Measurements from ENCODE around the gene GAB3.
"Not testable (repeated sequence)": the region's sequence is repeated elsewhere in the genome, so short reads cannot be mapped to it uniquely, and the experiment has no call there.

Gene GAB3

GRCh38 chrX:154693394-154693793 is 57.5 kb downstream of the GAB3 start:
- TF ChIP-seq, protein P1, sequence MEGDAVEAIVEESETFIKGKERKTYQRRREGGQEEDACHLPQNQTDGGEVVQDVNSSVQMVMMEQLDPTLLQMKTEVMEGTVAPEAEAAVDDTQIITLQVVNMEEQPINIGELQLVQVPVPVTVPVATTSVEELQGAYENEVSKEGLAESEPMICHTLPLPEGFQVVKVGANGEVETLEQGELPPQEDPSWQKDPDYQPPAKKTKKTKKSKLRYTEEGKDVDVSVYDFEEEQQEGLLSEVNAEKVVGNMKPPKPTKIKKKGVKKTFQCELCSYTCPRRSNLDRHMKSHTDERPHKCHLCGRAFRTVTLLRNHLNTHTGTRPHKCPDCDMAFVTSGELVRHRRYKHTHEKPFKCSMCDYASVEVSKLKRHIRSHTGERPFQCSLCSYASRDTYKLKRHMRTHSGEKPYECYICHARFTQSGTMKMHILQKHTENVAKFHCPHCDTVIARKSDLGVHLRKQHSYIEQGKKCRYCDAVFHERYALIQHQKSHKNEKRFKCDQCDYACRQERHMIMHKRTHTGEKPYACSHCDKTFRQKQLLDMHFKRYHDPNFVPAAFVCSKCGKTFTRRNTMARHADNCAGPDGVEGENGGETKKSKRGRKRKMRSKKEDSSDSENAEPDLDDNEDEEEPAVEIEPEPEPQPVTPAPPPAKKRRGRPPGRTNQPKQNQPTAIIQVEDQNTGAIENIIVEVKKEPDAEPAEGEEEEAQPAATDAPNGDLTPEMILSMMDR (IDR thresholded peaks at IDR 0.05; ENCODE audit: borderline replicate concordance, insufficient read depth, low read depth, low read length), result no peak
- H3K4me3 ChIP-seq (ENCODE audit: low read depth, low read length), result no peak overlapping the region

GRCh38 chrX:154690438-154690837 is 60.4 kb downstream of the GAB3 start:
- not testable (repeated sequence) for H3K4me3 ChIP-seq (ENCODE audit: low read depth, low read length)

DNA sequence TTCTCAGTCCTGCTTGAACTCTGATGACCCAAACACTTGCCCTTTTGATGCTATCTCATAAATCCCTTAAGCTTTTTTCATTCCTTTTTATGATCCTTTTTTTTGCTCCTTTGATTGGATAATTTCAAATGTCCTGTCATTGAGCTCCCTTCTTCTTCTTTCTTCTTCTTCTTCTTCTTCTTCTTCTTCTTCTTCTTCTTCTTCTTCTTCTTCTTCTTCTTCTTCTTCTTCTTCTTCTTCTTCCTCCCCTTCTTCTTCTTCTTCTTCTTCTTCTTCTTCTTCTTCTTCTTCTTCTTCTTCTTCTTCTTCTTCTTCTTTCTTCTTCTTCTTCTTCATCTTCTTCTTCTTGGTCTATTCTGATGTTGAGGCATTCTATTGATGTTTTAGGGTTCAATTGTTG is 78.8 kb downstream of the GAB3 start:
- not testable (repeated sequence) for H3K4me3 ChIP-seq (ENCODE audit: low read depth, low read length)

GRCh38 chrX:154670848-154671247 is 80.0 kb downstream of the GAB3 start:
- H3K4me3 ChIP-seq (ENCODE audit: low read depth, low read length), result not testable (repeated sequence)

- TF ChIP-seq, protein P1 (IDR thresholded peaks at IDR 0.05; ENCODE audit: borderline replicate concordance, insufficient read depth, low read depth, low read length), result no peak
- H3K4me3 ChIP-seq (ENCODE audit: low read depth, low read length), result no peak overlapping the region
Measured at GRCh38 chrX:154661899-154662298, 89.0 kb downstream of the GAB3 start.

DNA sequence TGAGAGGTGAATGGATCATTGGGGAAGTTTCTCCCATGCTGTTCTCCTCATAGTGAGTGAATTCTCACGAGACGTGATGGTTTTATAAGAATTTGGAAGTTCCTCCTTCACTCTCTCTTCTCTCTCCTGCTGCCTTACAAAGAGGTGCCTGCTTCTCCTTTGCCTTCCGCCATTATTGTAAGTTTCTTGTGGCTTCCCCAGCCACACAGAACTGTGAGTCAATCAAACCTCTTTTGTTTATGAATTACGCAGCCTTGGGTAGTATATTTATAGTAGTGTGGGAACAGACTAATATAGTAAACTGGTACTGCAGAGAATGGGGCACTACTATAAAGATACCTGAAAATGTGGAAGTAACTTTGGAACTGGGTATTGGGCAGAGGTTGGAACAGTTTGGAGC is 89.7 kb downstream of the GAB3 start:
- no peak overlapping the region for H3K4me3 ChIP-seq (ENCODE audit: low read depth, low read length)
- TF ChIP-seq, protein P1 (IDR thresholded peaks at IDR 0.05; ENCODE audit: borderline replicate concordance, insufficient read depth, low read depth, low read length), result no peak

GRCh38 chrX:154660541-154660940 is 90.3 kb downstream of the GAB3 start:
- TF ChIP-seq, protein P1 (IDR thresholded peaks at IDR 0.05; ENCODE audit: borderline replicate concordance, insufficient read depth, low read depth, low read length), result no peak

GRCh38 chrX:154658957-154659356 is 91.9 kb downstream of the GAB3 start:
- TF ChIP-seq, protein P1 (IDR thresholded peaks at IDR 0.05; ENCODE audit: borderline replicate concordance, insufficient read depth, low read depth, low read length), result no peak

More at GRCh38 chrX:154660541-154660940, 90.3 kb downstream of the GAB3 start:
- H3K4me3 ChIP-seq (ENCODE audit: low read depth, low read length), result no peak overlapping the region

GRCh38 chrX:154658187-154658586 is 92.7 kb downstream of the GAB3 start:
- TF ChIP-seq, protein P1 (IDR thresholded peaks at IDR 0.05; ENCODE audit: borderline replicate concordance, insufficient read depth, low read depth, low read length), result no peak
- no peak overlapping the region for H3K4me3 ChIP-seq (ENCODE audit: low read depth, low read length)

More at GRCh38 chrX:154658957-154659356, 91.9 kb downstream of the GAB3 start:
- H3K4me3 ChIP-seq (ENCODE audit: low read depth, low read length), result no peak overlapping the region
